GM19467 (cell line): ENCODE data around the gene SMYD1.

Experiments used
- ATAC-seq: cut with Tn5 transposase; IDR thresholded peaks from one replicate; pipeline ENCODE4 v1.9.1; 2021; ENCODE audit warnings: mild to moderate bottlenecking, moderate library complexity; ENCODE audit not compliant: unreplicated experiment

SMYD1 gene

GRCh38 chr2:88086401-88086800 lies 18.8 kb downstream of the SMYD1 start:
- ATAC-seq: no peak

DNA sequence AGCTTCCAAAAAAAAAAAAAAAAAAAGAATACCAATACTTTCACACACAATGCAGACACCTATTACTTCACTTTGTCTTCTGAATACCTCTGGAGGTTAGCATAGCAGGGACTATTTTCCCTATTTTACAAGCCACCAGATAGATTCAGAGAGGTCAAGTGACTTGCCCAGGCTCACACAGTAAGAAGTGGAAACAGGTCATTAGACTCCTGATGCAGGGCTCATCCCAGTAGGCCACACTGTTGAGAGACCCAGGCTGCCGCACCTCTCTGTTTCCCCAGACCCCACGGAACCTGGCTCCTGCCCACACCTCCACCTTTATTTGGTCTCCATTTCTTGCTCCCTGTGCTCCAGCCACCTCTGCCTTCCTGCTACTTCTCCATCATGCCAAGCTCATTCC lies 19.4 kb downstream of the SMYD1 start:
- ATAC-seq: no peak

DNA sequence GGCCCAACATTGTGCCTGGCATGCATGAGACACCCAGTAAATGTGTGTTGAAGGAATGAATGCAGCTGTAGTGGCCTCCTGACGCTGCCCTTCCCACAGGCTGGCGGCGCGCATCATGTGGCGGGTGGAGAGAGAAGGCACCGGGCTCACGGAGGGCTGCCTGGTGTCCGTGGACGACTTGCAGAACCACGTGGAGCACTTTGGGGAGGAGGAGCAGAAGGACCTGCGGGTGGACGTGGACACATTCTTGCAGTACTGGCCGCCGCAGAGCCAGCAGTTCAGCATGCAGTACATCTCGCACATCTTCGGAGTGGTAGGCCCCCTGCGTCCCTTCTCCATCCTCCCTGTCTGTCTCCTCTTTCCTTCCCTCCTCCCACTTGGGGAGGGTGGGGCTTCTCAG lies 20.1 kb downstream of the SMYD1 start:
- ATAC-seq: no peak

DNA sequence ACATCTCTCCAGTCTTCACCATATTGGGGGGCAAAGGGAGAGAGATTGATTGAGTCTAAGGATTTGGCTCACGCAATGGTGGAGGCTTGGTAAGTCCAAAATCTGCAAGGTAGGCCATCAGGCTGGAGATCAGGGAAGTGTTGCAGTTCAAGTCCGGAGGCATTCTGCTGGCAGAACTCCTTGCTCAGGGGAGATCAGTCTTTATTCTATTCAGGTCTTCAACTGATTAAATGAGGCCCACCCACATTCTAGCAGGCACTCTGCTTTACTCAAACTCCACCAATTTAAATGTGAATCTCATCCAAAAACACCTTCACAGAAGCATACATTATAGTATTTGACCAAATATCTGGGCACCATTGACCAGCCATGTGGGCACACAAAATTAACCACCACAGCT lies 21.4 kb downstream of the SMYD1 start:
- no peak for ATAC-seq

DNA sequence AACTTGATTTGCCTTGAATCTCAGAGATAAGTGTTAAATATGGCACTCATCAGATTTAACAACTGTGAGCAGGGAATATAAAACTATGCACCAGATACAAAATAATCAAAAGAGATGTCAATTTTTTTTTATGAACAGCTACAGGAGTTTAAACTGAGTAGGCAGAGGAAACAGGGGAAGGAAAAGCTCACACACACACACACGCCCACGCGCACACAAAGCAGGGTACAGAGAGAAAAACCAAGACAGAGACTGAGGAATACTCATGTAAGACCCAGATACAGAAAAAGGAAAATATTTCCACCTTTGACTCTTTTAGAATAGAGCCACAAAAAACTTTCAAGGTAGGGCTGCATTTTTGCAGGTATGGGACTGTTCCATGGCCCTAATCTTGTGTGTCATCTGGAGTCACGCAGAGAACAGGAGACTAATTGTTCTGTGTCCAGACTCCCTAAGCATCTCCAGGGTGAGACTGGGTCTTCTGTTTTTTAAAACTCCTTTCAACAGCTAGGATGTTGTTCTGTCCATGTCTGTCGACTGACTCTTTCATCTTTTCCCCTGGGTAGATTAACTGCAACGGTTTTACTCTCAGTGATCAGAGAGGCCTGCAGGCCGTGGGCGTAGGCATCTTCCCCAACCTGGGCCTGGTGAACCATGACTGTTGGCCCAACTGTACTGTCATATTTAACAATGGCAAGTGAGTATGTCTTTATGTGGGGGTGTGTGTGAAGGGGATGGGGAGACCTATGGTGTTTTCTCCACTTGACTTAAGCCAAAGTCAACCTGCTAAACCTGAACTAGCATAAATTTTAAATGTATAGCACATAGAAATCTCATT lies 23.0 kb downstream of the SMYD1 start:
- ATAC-seq: no peak

DNA sequence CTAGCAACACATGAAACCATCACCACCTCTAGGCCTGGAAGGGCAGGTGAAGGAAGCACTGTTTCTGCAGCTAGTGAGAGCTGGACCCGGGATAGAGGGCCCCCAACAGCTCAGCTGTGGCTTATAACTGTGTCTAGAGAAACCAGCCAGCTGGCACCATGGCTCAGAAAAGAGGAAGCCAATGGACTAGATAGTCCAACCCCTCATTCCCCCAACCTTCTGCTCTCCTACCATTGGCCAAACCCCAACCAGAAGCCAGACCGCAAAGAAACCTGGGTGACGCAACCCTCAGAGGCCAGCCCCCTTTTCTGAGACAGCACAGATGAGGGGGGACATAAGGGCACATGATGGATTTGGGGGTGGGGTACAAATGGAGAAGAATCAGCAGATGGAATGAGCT lies 24.3 kb downstream of the SMYD1 start:
- no peak for ATAC-seq

DNA sequence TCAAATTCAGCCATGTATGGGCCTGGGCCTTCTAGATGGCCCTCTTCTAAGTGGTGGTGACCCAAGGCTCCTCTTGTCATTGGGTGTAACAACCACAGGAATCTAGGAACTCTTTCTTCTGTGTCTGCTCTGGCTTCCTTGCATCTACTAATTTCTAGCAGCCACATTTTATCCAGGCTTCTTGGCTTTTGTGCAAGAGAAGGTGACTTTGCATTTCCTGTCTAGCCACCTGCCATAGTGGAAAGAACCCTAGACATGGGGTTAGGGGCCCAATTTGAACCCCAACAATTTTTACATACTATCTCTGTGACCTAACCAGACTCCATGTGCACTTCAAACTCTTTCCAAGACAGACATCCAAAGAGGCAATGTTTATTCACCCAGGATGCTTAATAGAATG lies 25.1 kb downstream of the SMYD1 start:
- no peak for ATAC-seq

- no peak for ATAC-seq
Observed at GRCh38 chr2:88095022-88095421, 27.4 kb downstream of the SMYD1 start.

GRCh38 chr2:88096708-88097107 lies 29.1 kb downstream of the SMYD1 start:
- ATAC-seq: no peak

GRCh38 chr2:88097192-88097591 lies 29.6 kb downstream of the SMYD1 start:
- no peak for ATAC-seq

DNA sequence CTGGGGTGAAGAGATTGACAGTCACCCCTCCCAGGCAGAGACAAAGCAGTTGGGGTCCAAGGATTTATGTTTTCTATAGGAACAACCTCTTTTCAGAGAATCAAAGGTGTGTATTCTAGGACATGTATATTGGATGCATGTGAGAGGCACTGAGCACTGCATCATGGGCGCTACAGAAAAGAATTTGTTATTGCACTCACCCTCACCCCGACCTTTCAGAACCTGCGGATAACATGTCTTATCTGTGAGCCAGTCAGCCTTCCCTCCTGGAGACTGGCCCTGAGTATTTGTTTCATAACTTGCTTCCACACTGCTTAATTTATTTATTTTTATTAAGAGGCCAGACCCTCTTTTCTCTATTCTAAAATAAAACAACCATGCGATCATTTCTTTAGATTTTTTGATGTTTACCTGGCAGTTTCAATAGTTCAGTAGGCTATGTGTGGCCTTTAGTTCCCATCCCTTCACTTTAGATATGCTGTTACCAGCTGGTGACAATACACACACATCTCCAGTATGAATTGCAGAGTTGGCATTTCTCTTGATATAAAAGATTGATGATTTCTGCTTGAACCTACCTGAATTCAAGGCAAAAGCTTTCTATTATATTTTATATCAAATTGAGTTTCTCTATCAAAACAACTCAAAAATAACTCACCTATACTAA lies 30.4 kb downstream of the SMYD1 start:
- ATAC-seq: no peak

DNA sequence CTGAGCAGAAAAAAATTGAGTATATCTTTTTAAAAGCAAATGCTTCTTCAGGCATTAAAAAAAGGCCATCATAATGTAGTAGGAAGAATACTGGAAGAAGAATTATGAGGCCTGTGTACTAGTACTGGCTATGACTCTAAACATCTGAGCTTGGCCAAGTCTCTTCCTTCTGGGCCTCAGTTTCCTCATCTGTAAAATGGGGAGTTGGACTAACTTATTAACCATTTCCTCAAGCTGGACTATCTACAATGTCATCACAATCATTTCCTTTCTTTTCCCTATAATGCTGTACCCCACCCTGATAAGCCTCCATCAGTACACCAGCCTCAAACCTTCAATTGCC lies 30.9 kb downstream of the SMYD1 start:
- no peak for ATAC-seq

DNA sequence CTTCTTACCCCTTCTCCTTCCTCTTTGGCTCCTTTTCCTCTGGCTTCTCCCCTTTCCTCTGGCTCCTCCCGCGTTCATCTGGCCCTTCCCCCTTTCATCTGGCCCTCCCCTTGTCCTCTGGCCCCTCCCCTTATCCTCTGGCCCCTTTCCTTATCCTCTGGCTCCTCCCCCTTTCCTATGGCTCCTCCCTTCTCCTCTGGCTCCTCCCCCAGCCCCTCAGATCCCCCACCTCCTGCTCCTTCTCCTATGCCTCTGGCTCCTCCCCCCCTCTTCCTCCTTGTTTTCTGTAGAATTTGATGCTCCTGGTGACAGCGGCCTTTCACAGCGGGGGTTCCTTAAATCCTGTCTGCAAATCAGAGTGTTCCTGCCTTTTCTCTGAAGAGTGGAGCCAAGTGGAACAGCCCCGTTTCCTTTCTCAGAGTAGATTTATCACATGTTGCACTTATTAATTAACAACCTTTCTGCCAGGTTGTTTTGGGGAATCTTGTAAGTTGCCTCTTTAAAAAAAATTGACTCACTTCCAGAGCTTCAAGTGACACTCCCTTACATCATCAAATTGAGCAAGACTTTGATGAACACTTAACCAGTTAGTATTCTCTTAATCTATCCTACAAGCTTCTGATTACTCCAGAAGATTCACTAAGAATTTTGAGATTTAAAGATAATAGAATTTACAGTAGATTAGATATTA lies 32.3 kb downstream of the SMYD1 start:
- ATAC-seq: no peak

- ATAC-seq: no peak
Observed at GRCh38 chr2:88100489-88100858, 32.8 kb downstream of the SMYD1 start.

DNA sequence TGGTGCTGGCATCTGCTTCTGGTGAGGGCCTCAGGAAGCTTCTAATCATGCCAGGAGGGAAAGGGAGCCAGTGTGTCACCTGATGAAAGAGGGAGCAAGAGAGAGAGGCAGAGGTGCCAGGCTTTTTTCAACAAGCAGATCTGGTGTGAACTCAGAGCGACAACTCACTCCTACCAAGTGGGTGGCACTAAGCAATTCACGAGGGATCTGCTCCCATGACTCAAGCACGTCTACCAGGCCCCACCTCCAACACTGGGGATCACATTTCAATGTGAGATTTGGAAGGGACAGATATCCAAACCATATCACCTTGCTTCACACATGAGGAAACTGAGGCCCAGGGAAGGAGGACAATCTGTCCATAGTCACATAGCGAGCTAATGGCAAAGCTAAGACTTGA lies 41.2 kb downstream of the SMYD1 start:
- no peak for ATAC-seq

DNA sequence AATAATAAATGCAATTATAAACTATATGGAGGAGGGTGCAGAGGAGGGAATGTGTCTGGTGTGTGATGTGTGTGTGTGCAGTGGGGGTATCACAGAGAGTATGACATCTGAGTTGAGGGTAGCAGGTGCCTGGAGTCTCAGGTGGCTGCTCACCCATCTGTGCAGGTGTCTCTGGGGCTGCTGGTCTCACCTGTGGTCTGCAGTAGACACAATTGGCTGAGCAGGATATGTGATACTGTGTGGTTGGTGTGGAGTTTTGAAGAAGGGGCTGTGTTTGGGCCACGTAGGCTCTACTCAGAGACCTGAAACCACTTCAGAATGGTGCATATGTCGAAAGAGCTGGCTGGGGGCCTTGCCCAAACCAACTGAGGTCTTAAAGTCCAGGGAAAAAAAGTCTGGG lies 43.2 kb downstream of the SMYD1 start:
- no peak for ATAC-seq

DNA sequence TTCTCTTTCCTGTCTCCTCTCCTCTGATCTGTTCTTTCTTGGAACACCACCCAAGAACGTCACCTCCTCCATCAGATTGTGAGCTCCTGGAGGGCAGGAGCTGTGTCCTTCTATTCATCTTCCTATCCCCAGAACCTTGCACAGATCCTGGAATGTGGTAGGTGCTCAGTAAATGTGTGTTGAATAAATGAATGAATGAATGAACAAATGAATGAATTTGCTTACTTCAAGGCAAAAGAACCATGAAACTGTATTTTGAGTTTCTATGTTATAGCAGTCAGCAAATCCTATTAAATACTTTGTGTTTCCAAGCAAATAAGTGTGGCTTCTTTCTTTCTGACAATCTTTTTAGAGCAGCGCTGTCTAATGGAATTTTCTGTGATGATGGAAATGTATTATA lies 45.4 kb downstream of the SMYD1 start:
- no peak for ATAC-seq

GRCh38 chr2:88114889-88115288 lies 47.3 kb downstream of the SMYD1 start:
- no peak for ATAC-seq

GRCh38 chr2:88115825-88116518 lies 48.3 kb downstream of the SMYD1 start:
- no peak for ATAC-seq

GRCh38 chr2:88116669-88117432 lies 49.2 kb downstream of the SMYD1 start:
- no peak for ATAC-seq

GRCh38 chr2:88117973-88118372 lies 50.3 kb downstream of the SMYD1 start:
- ATAC-seq: no peak
